CD14-positive monocyte (primary cell): ENCODE data around the gene PPP2R2C. TPM values are rescaled to one million over a fixed set of nuclear protein-coding genes. Genes with fewer than 3 reads are reported as not detected.

ENCODE experiments used
- DNase-seq, 3 donors: peaks; one replicate each; pipeline ENCODE4 v3.0.0-alpha.2; 2011 to 2022
- H2AFZ ChIP-seq: 2 replicates; pipeline ENCODE4 v1.6.0; 2012; ENCODE audit warnings: mild to moderate bottlenecking, low read depth, low read length, inconsistent platforms; ENCODE audit not compliant: insufficient read depth, poor library complexity, severe bottlenecking
- H3K27ac ChIP-seq, 2 donors: 1 replicate in 1 of 2; 2 replicates in 1 of 2; pipeline ENCODE4 v1.5.1; 2012 to 2013; ENCODE audit warnings: low read length in 2 of 2, control low read depth in 1 of 2, inconsistent platforms in 1 of 2, low read depth in 1 of 2, mild to moderate bottlenecking in 1 of 2
- H3K27me3 ChIP-seq, 2 donors: one replicate each; pipeline versions ENCODE4 v1.6.0 to v1.6.1; 2011 to 2013; ENCODE audit warnings: low read length in 2 of 2; ENCODE audit not compliant: control insufficient read depth in 2 of 2, insufficient read depth in 2 of 2
- H3K36me3 ChIP-seq, 2 donors: replicated peaks in 1 of 2; 1 replicate in 1 of 2; 2 replicates in 1 of 2; pipeline versions ENCODE4 v1.5.1 to v1.6.1; 2012 to 2013; ENCODE audit warnings: low read length in 2 of 2, control low read depth in 1 of 2, inconsistent platforms in 1 of 2, mild to moderate bottlenecking in 1 of 2; ENCODE audit not compliant: insufficient read depth in 2 of 2, control insufficient read depth in 1 of 2
- H3K4me1 ChIP-seq, 2 donors: 1 replicate in 1 of 2; 2 replicates in 1 of 2; pipeline versions ENCODE4 v1.5.1 to v1.6.1; 2012 to 2013; ENCODE audit warnings: low read length in 2 of 2, control low read depth in 1 of 2, inconsistent platforms in 1 of 2, mild to moderate bottlenecking in 1 of 2, moderate library complexity in 1 of 2; ENCODE audit not compliant: insufficient read depth in 2 of 2, control insufficient read depth in 1 of 2
- H3K4me2 ChIP-seq: replicated peaks from 2 replicates; pipeline ENCODE3; 2012; ENCODE audit warnings: low read length, moderate library complexity, mild to moderate bottlenecking; ENCODE audit not compliant: poor library complexity, severe bottlenecking; ENCODE audit errors: extremely low read depth
- H3K4me3 ChIP-seq, 3 experiments: fragments of 200-600 bp in 1 of 3; sonication (generic) in 1 of 3; replicated peaks in 1 of 3; 1 replicate in 2 of 3; 2 replicates in 1 of 3; pipeline ENCODE4 v1.5.1; 2011 to 2013; ENCODE audit warnings: low read length in 3 of 3, mild to moderate bottlenecking in 3 of 3, control low read depth in 2 of 3, low read depth in 2 of 3, inconsistent platforms in 1 of 3, moderate library complexity in 1 of 3
- H3K79me2 ChIP-seq: 2 replicates; pipeline ENCODE4 v1.6.0; 2012; ENCODE audit warnings: mild to moderate bottlenecking, control low read depth, inconsistent platforms, low read length, moderate library complexity; ENCODE audit not compliant: insufficient read depth
- H3K9ac ChIP-seq: 2 replicates; pipeline ENCODE4 v1.6.0; 2017; ENCODE audit warnings: low read length, mild to moderate bottlenecking; ENCODE audit not compliant: insufficient read depth, poor library complexity, severe bottlenecking
- H3K9me3 ChIP-seq, 2 donors: replicated peaks in 1 of 2; 1 replicate in 1 of 2; 2 replicates in 1 of 2; pipeline versions ENCODE4 v1.5.1 to v1.6.1; 2012 to 2013; ENCODE audit warnings: low read length in 2 of 2, control low read depth in 1 of 2; ENCODE audit not compliant: control insufficient read depth in 1 of 2, insufficient read depth in 1 of 2
- H4K20me1 ChIP-seq: 2 replicates; pipeline ENCODE4 v1.6.0; 2012; ENCODE audit warnings: mild to moderate bottlenecking, low read length, control low read depth, moderate library complexity; ENCODE audit not compliant: insufficient read depth
- H3K27ac Mint-ChIP-seq, 7 donors: one replicate each; pipeline ENCODE4 v1.8.0; 2020; ENCODE audit warnings: mild to moderate bottlenecking in 7 of 7, mixed read lengths in 7 of 7, moderate library complexity in 6 of 7, inconsistent platforms in 2 of 7
- H3K27me3 Mint-ChIP-seq, 3 donors: one replicate each; pipeline ENCODE4 v1.8.0; 2021 to 2022; ENCODE audit warnings: low read depth in 3 of 3, mild to moderate bottlenecking in 3 of 3, mixed read lengths in 3 of 3, moderate library complexity in 3 of 3, inconsistent platforms in 1 of 3
- H3K36me3 Mint-ChIP-seq, 2 donors: one replicate each; pipeline ENCODE4 v1.8.0; 2020; ENCODE audit warnings: mixed read lengths in 2 of 2, inconsistent platforms in 1 of 2, mild to moderate bottlenecking in 1 of 2
- H3K4me1 Mint-ChIP-seq: one replicate; pipeline ENCODE4 v1.8.0; 2020; ENCODE audit warnings: mild to moderate bottlenecking, mixed read lengths
- H3K4me3 Mint-ChIP-seq, 2 donors: one replicate each; pipeline ENCODE4 v1.8.0; 2020; ENCODE audit warnings: mild to moderate bottlenecking in 2 of 2, mixed read lengths in 2 of 2, moderate library complexity in 1 of 2
- H3K9me3 Mint-ChIP-seq, 7 donors: one replicate each; pipeline ENCODE4 v1.8.0; 2020 to 2022; ENCODE audit warnings: mixed read lengths in 7 of 7, mild to moderate bottlenecking in 6 of 7, moderate library complexity in 6 of 7, inconsistent platforms in 2 of 7
- WGBS: methylation state at CpG from one replicate; pipeline ENCODE4 v1.1.5; 2013; ENCODE audit warnings: missing lambda C conversion rate; ENCODE audit not compliant: insufficient coverage; 5-methylcytosine and 5-hydroxymethylcytosine counted together
- intact Hi-C, 2 donors: fragments of 100-400 bp; cut with micrococcal nuclease; formaldehyde crosslinking; loops; one replicate each; pipeline versions ENCODE4 v1.15.0 to v1.15.1; 2023
- polyA plus RNA-seq, 3 donors: library from polyadenylated mRNA; depleted of rRNA in 1 of 3; unstranded in 2 of 3; stranded (reverse) in 1 of 3; fragments of 300-500 nt in 2 of 3; fragments of >200 nt in 1 of 3; fragmentation: Illumina TruSeq in 2 of 3; gene quantifications; 1 replicate in 2 of 3; 2 replicates in 1 of 3; pipeline ENCODE4 v1.2.3, GENCODE V29; 2012 to 2021
- TF ChIP-seq, protein P1 (sequence below): fragments of 200-600 bp; IDR thresholded peaks from one replicate; pipeline ENCODE4 v1.8.0; 2022; ENCODE audit warnings: antibody characterized with exemption, mild to moderate bottlenecking

Gene PPP2R2C
- polyA plus RNA-seq, 3 donors, result not detected

DNA sequence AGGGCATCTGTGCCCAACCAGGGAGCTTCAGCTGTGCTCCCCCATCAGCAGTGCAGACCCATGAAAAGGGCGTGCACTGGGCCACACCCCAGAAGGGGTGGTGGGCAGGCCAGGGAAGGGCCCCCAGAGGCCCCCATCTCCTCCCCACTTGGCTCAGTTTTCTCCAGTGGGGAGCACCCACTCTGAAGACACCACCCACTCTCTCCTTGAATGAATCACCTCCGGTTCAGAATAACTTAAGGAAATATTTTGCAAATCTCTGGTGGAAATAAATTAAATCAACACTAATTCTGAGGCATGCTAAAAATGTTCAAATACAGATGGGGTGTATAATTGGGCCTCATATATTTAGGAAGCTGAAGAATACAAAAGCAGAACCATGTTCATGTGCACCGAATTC lies 41.3 kb upstream of the PPP2R2C start:
- intact Hi-C loops, result no loop called here
- no peak overlapping the region for H3K4me3 ChIP-seq
- no peaks in the 10 kb centered on the region for H3K4me1 ChIP-seq
- no peak overlapping the region for H2AFZ ChIP-seq
- no peak for DNase-seq
- no peak overlapping the region for H3K27ac ChIP-seq
- Mint-ChIP-seq H3K27ac (no peak overlapping the region), H3K4me1 (no peaks in the 10 kb centered on the region), H3K27me3 (peaks cover 8 to 19% (median 18%) of the 10 kb centered on the region in 3 donors), H3K4me3 (no peak overlapping the region), H3K9me3 (peaks cover 8 to 19% (median 12%) of the 10 kb centered on the region in 7 donors), H3K36me3 (no peaks in the 10 kb centered on the region)
- H3K27me3 ChIP-seq, result no peaks in the 10 kb centered on the region
- WGBS, result 100% methylated on average over 1 of the region's 3 CpGs
- no peaks in the 10 kb centered on the region for H4K20me1 ChIP-seq
- no peaks in the 10 kb centered on the region for H3K79me2 ChIP-seq
- peaks cover 5 to 25% of the 10 kb centered on the region in 2 donors for H3K9me3 ChIP-seq
- no peaks in the 10 kb centered on the region for H3K36me3 ChIP-seq
- TF ChIP-seq, protein P1, sequence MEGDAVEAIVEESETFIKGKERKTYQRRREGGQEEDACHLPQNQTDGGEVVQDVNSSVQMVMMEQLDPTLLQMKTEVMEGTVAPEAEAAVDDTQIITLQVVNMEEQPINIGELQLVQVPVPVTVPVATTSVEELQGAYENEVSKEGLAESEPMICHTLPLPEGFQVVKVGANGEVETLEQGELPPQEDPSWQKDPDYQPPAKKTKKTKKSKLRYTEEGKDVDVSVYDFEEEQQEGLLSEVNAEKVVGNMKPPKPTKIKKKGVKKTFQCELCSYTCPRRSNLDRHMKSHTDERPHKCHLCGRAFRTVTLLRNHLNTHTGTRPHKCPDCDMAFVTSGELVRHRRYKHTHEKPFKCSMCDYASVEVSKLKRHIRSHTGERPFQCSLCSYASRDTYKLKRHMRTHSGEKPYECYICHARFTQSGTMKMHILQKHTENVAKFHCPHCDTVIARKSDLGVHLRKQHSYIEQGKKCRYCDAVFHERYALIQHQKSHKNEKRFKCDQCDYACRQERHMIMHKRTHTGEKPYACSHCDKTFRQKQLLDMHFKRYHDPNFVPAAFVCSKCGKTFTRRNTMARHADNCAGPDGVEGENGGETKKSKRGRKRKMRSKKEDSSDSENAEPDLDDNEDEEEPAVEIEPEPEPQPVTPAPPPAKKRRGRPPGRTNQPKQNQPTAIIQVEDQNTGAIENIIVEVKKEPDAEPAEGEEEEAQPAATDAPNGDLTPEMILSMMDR, result no peak
- no peak overlapping the region for H3K4me2 ChIP-seq
- no peak overlapping the region for H3K9ac ChIP-seq

DNA sequence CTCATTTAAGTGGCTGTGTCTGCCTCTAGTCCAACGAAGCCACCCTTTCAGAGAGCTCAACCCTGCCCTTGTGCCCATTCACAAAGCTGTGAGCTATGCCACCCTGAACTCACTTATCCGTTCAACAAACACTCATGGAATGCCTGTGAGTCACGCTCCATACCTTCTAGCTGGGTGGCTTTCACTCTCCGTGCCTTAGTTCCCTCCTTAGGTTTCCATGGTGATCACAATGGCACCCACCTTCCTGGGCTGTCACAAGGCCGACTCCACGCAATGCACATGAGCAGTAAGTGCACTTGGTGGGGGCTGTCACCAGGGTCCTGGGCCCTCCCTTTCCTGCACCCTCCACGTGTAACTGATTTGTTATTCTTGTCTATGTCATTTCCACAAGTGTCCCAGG lies 37.2 kb upstream of the PPP2R2C start:
- H3K27ac Mint-ChIP-seq, result no peak overlapping the region
- WGBS, result 82% methylated on average over 7 of the region's 7 CpGs
- no peaks in the 10 kb centered on the region for H3K79me2 ChIP-seq

More for the DNA sequence above, 37.2 kb upstream of the PPP2R2C start:
- Mint-ChIP-seq H3K36me3 (no peaks in the 10 kb centered on the region), H3K4me1 (no peaks in the 10 kb centered on the region), H3K27me3 (peaks cover 2 to 7% (median 3%) of the 10 kb centered on the region in 3 donors), H3K9me3 (peaks cover 16 to 40% (median 26%) of the 10 kb centered on the region in 7 donors), H3K4me3 (no peak overlapping the region)
- DNase-seq, result no peak
- H4K20me1 ChIP-seq, result no peaks in the 10 kb centered on the region
- H3K9ac ChIP-seq, result no peak overlapping the region
- H3K4me2 ChIP-seq, result no peak overlapping the region
- H3K4me3 ChIP-seq, result no peak overlapping the region
- intact Hi-C loops, result no loop called here
- no peaks in the 10 kb centered on the region for H3K27me3 ChIP-seq
- H3K27ac ChIP-seq, result no peak overlapping the region
- no peak overlapping the region for H2AFZ ChIP-seq
- H3K36me3 ChIP-seq, result no peaks in the 10 kb centered on the region
- TF ChIP-seq, protein P1, result no peak
- peaks cover 30 to 42% of the 10 kb centered on the region in 2 donors for H3K9me3 ChIP-seq
- no peaks in the 10 kb centered on the region for H3K4me1 ChIP-seq
